GM19455 (cell line): Measurements from ENCODE around the gene FZD4.
"Not testable (repeated sequence)": the region's sequence is repeated elsewhere in the genome, so short reads cannot be mapped to it uniquely, and the experiment has no call there.

ENCODE experiments used
- ATAC-seq: cut with Tn5 transposase; IDR thresholded peaks from one replicate; pipeline ENCODE4 v1.9.1; 2021; ENCODE audit not compliant: unreplicated experiment

Gene FZD4

DNA sequence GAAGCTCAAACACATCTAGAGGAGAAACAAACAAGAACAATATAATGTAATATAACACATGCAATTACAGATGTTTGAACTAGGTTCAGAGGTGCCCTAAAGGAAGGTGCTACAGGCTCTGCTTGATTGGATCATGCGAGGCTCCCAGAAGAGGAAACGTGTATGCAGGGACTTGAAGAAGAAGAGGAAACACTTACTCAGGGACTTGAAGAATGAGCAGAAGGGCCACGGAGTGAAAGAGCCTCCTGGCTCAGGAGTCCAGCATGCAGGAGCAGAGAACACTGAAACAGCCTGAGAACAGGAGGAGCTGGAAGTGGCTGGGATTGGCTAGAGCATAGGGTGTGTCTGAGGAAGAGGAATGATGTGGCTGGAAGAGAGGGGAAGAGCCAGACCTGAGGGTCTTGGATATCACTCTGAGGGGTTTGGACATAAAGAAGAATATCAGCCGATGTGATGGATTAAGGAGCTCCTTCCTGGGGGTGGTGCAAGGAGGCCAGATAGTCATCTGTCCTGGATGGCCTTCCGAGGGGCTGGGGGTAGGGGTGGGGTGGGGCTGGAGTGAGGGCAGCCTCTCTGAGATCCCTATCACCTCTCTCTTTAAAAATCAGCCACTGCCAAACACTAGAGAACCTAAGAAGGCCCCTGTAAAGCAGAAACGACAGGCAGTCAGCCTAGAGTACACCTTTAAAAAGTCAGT lies 16.8 kb downstream of the FZD4 start:
- ATAC-seq: no peak

DNA sequence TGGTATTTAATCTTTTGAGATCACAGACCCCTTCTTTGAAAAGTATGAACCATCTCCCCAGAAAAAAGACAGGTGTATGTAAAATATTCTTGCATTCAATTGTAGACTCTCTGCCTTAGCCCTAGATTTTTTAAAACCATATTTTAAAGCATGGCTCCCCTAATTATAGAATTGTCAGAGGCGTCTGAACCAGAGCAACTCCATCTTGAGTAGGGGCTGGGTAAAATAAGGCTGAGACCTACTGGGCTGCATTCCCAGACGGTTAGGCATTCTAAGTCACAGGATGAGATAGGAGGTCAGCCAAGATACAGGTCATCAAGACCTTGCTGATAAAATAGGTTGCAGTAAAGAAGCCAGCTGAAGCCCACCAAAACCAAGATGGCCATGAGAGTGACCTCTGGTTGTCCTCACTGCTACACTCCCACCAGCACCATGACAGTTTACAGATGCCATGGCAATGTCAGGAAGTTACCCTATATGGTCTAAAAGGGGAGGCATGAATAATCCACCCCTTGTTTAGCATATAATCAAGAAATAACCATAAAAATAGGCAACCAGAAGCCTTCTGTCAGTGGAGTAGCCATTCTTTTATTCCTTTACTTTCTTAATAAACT lies 17.9 kb downstream of the FZD4 start:
- ATAC-seq: not testable (repeated sequence)

- no peak for ATAC-seq
Measured at GRCh38 chr11:86934926-86935579, 20.1 kb downstream of the FZD4 start.

- no peak for ATAC-seq
Measured at GRCh38 chr11:86934582-86934900, 20.7 kb downstream of the FZD4 start.

DNA sequence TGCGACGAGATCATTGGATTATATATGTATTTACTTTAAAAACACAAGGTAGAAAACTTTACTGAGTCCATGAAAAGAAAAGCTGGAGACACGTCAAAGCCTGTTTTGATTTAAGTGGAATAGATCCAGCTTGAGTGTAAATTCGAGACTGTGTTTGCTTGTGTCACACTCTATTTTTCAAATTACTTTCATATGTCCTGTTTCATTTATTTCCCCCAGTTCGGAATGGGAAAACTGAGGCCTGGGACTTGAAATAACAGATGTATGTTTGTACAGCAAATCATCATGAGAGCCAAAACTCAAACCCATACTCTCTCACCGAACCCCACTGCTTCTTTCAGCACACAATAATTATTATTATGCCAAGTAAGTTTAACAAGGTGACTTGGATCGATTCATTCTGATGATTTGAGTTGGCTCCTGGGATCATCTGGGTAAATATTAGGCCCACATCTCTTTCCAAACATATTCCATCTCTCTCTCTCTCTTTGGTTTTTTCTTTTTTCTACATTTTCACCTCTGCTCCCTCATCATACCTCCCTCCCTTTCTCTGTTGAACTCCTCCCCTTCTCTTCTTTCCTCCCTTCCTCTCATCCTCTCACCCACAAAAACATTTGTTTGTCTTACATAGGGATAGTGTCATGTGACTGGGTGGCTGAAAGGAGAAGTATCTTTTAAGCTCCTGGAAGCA lies 21.2 kb downstream of the FZD4 start:
- no peak for ATAC-seq

GRCh38 chr11:86932924-86933875 lies 22.0 kb downstream of the FZD4 start:
- no peak for ATAC-seq

- ATAC-seq: no peak
Measured at GRCh38 chr11:86932259-86932585, 23.0 kb downstream of the FZD4 start.

DNA sequence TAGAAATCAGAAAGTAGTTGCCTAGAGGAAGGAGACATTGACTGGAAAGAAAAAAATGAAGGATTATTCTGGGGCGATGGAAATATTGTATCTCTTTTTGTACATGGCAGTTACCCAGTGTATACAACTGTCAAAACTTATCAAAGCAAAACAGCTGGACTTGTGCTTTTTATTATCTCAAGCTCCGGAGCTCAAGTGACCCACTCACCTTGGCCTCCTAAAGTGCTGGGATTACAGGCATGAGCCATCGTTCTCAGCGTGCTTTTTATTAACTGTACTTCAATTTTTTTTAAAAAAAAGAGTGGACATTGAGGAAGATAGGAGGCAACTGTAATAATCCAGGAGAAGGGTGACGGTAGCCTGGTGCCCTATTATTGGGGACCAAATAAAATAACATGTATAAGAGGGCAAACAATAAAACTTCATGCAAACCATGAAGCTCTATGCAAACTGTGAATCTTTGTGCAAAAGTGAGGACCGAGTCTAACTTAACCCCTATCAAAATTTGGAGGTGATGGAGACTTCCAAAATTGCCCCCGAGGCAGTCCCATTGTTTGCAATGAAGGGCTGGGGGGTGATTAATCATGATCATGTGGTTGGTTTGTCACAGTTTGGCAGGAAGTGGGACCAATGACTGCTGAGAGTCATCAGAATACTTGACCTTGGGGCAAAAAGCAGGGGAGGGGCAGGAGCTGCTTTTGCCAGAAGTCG lies 23.5 kb downstream of the FZD4 start:
- ATAC-seq: no peak

DNA sequence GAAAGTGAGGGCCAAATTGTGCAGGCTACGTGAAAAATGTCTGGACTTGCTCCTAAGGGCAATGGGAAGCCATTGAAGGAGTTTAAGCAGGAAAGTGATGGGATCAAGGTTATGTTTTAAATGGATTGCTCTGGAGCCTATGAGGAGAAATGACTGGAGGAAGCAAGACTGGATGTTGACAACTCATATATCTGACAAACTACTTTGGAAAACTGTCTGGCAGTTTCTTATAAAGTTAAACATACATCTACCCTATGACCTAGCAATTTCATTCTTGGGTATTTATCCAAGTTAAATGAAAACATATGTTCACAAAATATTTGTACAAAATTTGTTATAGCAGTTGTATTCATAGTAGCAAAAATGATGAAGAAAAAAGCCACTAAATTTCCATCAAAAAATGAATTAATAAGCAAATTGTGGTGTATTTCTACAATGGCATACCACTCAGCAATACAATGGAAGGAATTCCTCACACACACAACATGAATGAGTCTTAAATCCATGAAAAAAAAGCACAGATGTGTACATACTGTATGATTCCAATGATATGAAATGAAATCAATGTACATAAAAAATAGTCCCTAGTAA lies 24.1 kb downstream of the FZD4 start:
- no peak for ATAC-seq

DNA sequence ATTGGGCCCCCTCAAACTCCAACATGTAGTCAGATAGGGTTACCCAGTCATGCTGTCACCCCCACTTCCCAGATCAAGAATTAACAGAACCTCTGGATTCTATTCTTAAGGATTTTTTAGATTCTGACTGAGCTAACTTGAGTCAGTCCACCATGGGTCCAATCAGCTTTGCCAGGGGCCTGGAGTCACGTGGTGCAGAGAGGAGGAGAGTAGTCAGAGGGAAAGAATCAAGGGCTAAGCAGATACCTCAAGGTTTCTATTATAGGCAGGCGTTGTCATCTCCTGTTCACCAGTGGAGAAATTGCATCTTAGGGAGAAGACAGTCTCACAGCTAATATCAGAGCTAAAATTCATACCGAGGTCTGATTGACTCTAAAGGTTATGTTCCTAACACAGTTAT lies 28.2 kb downstream of the FZD4 start:
- no peak for ATAC-seq

GRCh38 chr11:86923999-86924766 lies 31.0 kb downstream of the FZD4 start:
- no peak for ATAC-seq

GRCh38 chr11:86922225-86922624 lies 33.0 kb downstream of the FZD4 start:
- ATAC-seq: no peak

GRCh38 chr11:86919557-86920210 lies 35.5 kb downstream of the FZD4 start:
- no peak for ATAC-seq

- no peak for ATAC-seq
Measured at GRCh38 chr11:86918973-86919372, 36.2 kb downstream of the FZD4 start.

GRCh38 chr11:86918496-86918895 lies 36.7 kb downstream of the FZD4 start:
- ATAC-seq: no peak

DNA sequence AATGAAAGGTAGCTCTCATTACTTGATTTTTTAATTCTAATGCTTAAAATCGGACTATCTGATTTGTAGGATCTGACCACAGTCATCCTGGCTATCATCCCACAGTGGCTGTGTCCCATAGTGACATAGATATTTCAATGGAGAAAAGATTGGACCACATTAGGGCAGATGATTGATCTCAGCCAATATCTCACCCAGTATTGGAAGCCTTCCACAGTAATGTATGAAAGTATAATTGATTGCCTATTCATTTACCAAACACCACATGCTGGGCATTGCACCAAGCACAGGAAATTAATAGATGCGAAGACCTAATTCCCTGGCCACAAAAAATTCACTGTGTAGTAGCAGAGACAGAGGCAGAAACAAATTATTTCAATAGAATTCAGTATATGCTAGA lies 37.6 kb downstream of the FZD4 start:
- no peak for ATAC-seq

DNA sequence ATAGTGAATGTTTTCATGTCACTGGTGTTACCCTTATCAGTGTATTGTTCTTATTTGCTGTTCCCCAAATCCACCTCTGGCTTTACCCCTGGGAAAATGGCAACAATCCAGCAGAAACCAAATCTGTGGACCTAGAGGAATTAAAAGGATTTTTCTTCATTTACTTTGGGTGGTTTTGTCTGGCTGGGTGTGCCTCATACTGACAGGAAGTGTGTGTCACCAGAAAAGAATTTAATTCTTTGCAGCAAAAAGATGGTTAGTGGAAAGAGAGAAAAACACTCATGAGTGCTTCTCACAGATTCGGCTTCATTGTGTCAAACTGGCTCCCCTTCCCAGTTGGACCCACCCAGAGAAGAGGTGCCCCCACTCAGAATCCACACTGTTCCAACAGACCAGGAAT lies 38.9 kb downstream of the FZD4 start:
- no peak for ATAC-seq

GRCh38 chr11:86915850-86916249 lies 39.3 kb downstream of the FZD4 start:
- ATAC-seq: not testable (repeated sequence)
